ENCODE results near the gene NUBP1. TPM values are rescaled to one million over a fixed set of nuclear protein-coding genes. Genes with fewer than 3 reads are reported as not detected.
A peak's percentile ranks its signal among the peaks of the same experiment; 100 is the strongest.

The NUBP1 gene
- polyA plus RNA-seq, 3 donors = 52.8 to 56.6 (median 54.3) TPM

GRCh38 chr16:10752843-10753523, 9.3 kb downstream of the NUBP1 start:
- peaks cover 42 to 57% of the 10 kb centered on the region in 2 donors for H3K4me1 ChIP-seq (ENCODE audit: control insufficient read depth in 1 of 2, insufficient read depth in 2 of 2, low read length in 2 of 2)
- H3K79me2 ChIP-seq (ENCODE audit: insufficient read depth, low read length) = peaks cover 6% of the 10 kb centered on the region
- peaks cover 53 to 69% of the 10 kb centered on the region in 2 donors for H3K36me3 ChIP-seq (replicated peaks in 1 of 2; ENCODE audit: control insufficient read depth in 1 of 2, insufficient read depth in 2 of 2, low read length in 2 of 2)
- H2AFZ ChIP-seq (ENCODE audit: insufficient read depth, low read depth, low read length, poor library complexity, severe bottlenecking) = peak overlapping the region; percentile 38
- H3K9ac ChIP-seq (ENCODE audit: insufficient read depth, low read length, poor library complexity, severe bottlenecking) = peak overlapping the region; percentile 57
- peak overlapping the region; percentile 75 for H3K4me2 ChIP-seq (replicated peaks; ENCODE audit: extremely low read depth, low read length, poor library complexity, severe bottlenecking)
- intact Hi-C loops (cut with micrococcal nuclease) = loop anchor here in 1 of 2 donors (5.0 kb wide), 1 partner anchor 124 kb away; the partner anchor contains the start of gene CIITA
- H3K9me3 Mint-ChIP-seq = no peaks in the 10 kb centered on the region
- H3K9me3 ChIP-seq (replicated peaks in 1 of 2; ENCODE audit: control insufficient read depth in 1 of 2, insufficient read depth in 1 of 2, low read length in 2 of 2) = no peaks in the 10 kb centered on the region
- H4K20me1 ChIP-seq (ENCODE audit: insufficient read depth, low read length) = no peaks in the 10 kb centered on the region
- no peaks in the 10 kb centered on the region for H3K27me3 Mint-ChIP-seq (ENCODE audit: low read depth in 3 of 3)
- WGBS (ENCODE audit: insufficient coverage) = 6% methylated on average over 2 of the region's 10 CpGs
- no peak for TF ChIP-seq CTCF (IDR thresholded peaks at IDR 0.05)
- peaks cover 60% of the 10 kb centered on the region for H3K4me1 Mint-ChIP-seq
- peak overlapping the region; percentile 85 to 88 for H3K27ac ChIP-seq (ENCODE audit: low read depth in 1 of 2, low read length in 2 of 2)
- H3K36me3 Mint-ChIP-seq = peaks cover 78 to 82% of the 10 kb centered on the region in 2 donors
- H3K27ac Mint-ChIP-seq = peak overlapping the region; percentile 90 to 98 (median 95)
- no peaks in the 10 kb centered on the region for H3K27me3 ChIP-seq (ENCODE audit: control insufficient read depth in 2 of 2, insufficient read depth in 2 of 2, low read length in 2 of 2)
- DNase-seq = peak; percentile 83 to 91 (median 87)
- peak overlapping the region in 1 of 3 experiments; percentile 59 for H3K4me3 ChIP-seq (replicated peaks in 1 of 3; ENCODE audit: low read depth in 2 of 3, low read length in 3 of 3)
- peak overlapping the region; percentile 56 to 78 for H3K4me3 Mint-ChIP-seq

GRCh38 chr16:10753670-10754069, 10.0 kb downstream of the NUBP1 start:
- H3K4me1 Mint-ChIP-seq = peaks cover 60% of the 10 kb centered on the region

More at GRCh38 chr16:10753670-10754069, 10.0 kb downstream of the NUBP1 start:
- Mint-ChIP-seq H3K4me3 (peak overlapping the region in 1 of 2 donors; percentile 78), H3K36me3 (peaks cover 78 to 82% of the 10 kb centered on the region in 2 donors), H3K9me3 (no peaks in the 10 kb centered on the region), H3K27me3 (ENCODE audit: low read depth in 3 of 3) (no peaks in the 10 kb centered on the region), H3K27ac (peak overlapping the region; percentile 90 to 98 (median 95))
- peaks cover 6% of the 10 kb centered on the region for H3K79me2 ChIP-seq (ENCODE audit: insufficient read depth, low read length)
- peak overlapping the region in 1 of 3 experiments; percentile 59 for H3K4me3 ChIP-seq (replicated peaks in 1 of 3; ENCODE audit: low read depth in 2 of 3, low read length in 3 of 3)
- peaks cover 53 to 69% of the 10 kb centered on the region in 2 donors for H3K36me3 ChIP-seq (replicated peaks in 1 of 2; ENCODE audit: control insufficient read depth in 1 of 2, insufficient read depth in 2 of 2, low read length in 2 of 2)
- H3K9ac ChIP-seq (ENCODE audit: insufficient read depth, low read length, poor library complexity, severe bottlenecking) = peak overlapping the region; percentile 57
- no peak for DNase-seq
- peak overlapping the region; percentile 75 for H3K4me2 ChIP-seq (replicated peaks; ENCODE audit: extremely low read depth, low read length, poor library complexity, severe bottlenecking)
- intact Hi-C loops (cut with micrococcal nuclease) = loop anchor here in 1 of 2 donors (5.0 kb wide), 1 partner anchor 124 kb away; the partner anchor contains the start of gene CIITA
- peak overlapping the region; percentile 85 to 88 for H3K27ac ChIP-seq (ENCODE audit: low read depth in 1 of 2, low read length in 2 of 2)
- no peaks in the 10 kb centered on the region for H4K20me1 ChIP-seq (ENCODE audit: insufficient read depth, low read length)
- no peak for TF ChIP-seq CTCF (IDR thresholded peaks at IDR 0.05)
- H3K27me3 ChIP-seq (ENCODE audit: control insufficient read depth in 2 of 2, insufficient read depth in 2 of 2, low read length in 2 of 2) = no peaks in the 10 kb centered on the region
- H3K4me1 ChIP-seq (ENCODE audit: control insufficient read depth in 1 of 2, insufficient read depth in 2 of 2, low read length in 2 of 2) = peaks cover 42 to 57% of the 10 kb centered on the region in 2 donors
- H2AFZ ChIP-seq (ENCODE audit: insufficient read depth, low read depth, low read length, poor library complexity, severe bottlenecking) = peak overlapping the region; percentile 38
- no peaks in the 10 kb centered on the region for H3K9me3 ChIP-seq (replicated peaks in 1 of 2; ENCODE audit: control insufficient read depth in 1 of 2, insufficient read depth in 1 of 2, low read length in 2 of 2)
- 95% methylated on average over 3 of the region's 7 CpGs for WGBS (ENCODE audit: insufficient coverage)
